HG03378 (cell line): Measurements from ENCODE around the gene CHST6.
"Not testable (repeated sequence)": the region's sequence is repeated elsewhere in the genome, so short reads cannot be mapped to it uniquely, and the experiment has no call there.

Experiments used
- ATAC-seq: cut with Tn5 transposase; IDR thresholded peaks from one replicate; pipeline ENCODE4 v1.9.1; 2021; ENCODE audit warnings: mild to moderate bottlenecking, moderate library complexity; ENCODE audit not compliant: unreplicated experiment

Gene CHST6

GRCh38 chr16:75495076-75495674, at the start of gene CHST6:
TSS of gene CHST6 (minus strand) at chr16:75495441. CDS start at chr16:75479828, 15,613 bp downstream.
- ATAC-seq: no peak

GRCh38 chr16:75542462-75542861, 47.2 kb upstream of the CHST6 start:
- not testable (repeated sequence) for ATAC-seq

GRCh38 chr16:75541236-75541635, 46.0 kb upstream of the CHST6 start:
- ATAC-seq: no peak

GRCh38 chr16:75538882-75539565, 43.8 kb upstream of the CHST6 start:
- not testable (repeated sequence) for ATAC-seq

GRCh38 chr16:75537776-75538175, 42.5 kb upstream of the CHST6 start:
- no peak for ATAC-seq

GRCh38 chr16:75535901-75536300, 40.7 kb upstream of the CHST6 start, which contains the start of gene CHST5:
TSS of gene CHST5 (minus strand) at chr16:75536108. CDS start at chr16:75530384, 5,724 bp downstream.
- ATAC-seq: no peak

- no peak for ATAC-seq
Measured at GRCh38 chr16:75535211-75535843, 40.1 kb upstream of the CHST6 start.

GRCh38 chr16:75534560-75535205, 39.4 kb upstream of the CHST6 start:
- ATAC-seq: no peak

- ATAC-seq: no peak
Measured at GRCh38 chr16:75532791-75533190, 37.5 kb upstream of the CHST6 start.

GRCh38 chr16:75532142-75532765, 37.0 kb upstream of the CHST6 start:
- no peak for ATAC-seq

- ATAC-seq: no peak
Measured at GRCh38 chr16:75529959-75530358, 34.7 kb upstream of the CHST6 start.

GRCh38 chr16:75529056-75529905, 34.0 kb upstream of the CHST6 start:
- no peak for ATAC-seq

GRCh38 chr16:75527825-75528299, 32.6 kb upstream of the CHST6 start:
- ATAC-seq: no peak

GRCh38 chr16:75526032-75526790, 31.0 kb upstream of the CHST6 start:
- ATAC-seq: no peak

GRCh38 chr16:75519175-75519574, 23.9 kb upstream of the CHST6 start:
- ATAC-seq: no peak

- ATAC-seq: not testable (repeated sequence)
Measured at GRCh38 chr16:75516189-75516966, 21.1 kb upstream of the CHST6 start.

- no peak for ATAC-seq
Measured at GRCh38 chr16:75514296-75514695, 19.1 kb upstream of the CHST6 start.

- no peak for ATAC-seq
Measured at GRCh38 chr16:75506574-75506973, 11.3 kb upstream of the CHST6 start.

- no peak for ATAC-seq
Measured at GRCh38 chr16:75506107-75506506, 10.9 kb upstream of the CHST6 start.
